Bronchial epithelial cell (primary cell): Measurements from ENCODE around the gene AEBP2. TPM values are rescaled to one million over a fixed set of nuclear protein-coding genes. Genes with fewer than 3 reads are reported as not detected.
"Not testable (repeated sequence)": the region's sequence is repeated elsewhere in the genome, so short reads cannot be mapped to it uniquely, and the experiment has no call there.

Experiments used
- DNase-seq: peaks from one replicate; pipeline ENCODE4 v3.0.0-alpha.2; 2010; ENCODE audit warnings: low read depth
- FAIRE-seq: peaks from 2 replicates; lab custom pipeline; 2011; peaks lifted over from hg19 to GRCh38; lab: Jason Lieb, UNC
- H3K27me3 ChIP-seq: 2 replicates; pipeline ENCODE4 v1.5.1; 2011; ENCODE audit warnings: low read length; ENCODE audit not compliant: control insufficient read depth, insufficient read depth
- H3K36me3 ChIP-seq: 2 replicates; pipeline ENCODE4 v1.5.1; 2011; ENCODE audit warnings: low read length; ENCODE audit not compliant: control insufficient read depth, insufficient read depth
- H3K4me3 ChIP-seq: 2 replicates; pipeline ENCODE4 v1.5.1; 2011; ENCODE audit warnings: mild to moderate bottlenecking, low read depth, low read length, control low read depth
- CTCF ChIP-seq: IDR thresholded peaks from 2 replicates; pipeline ENCODE4 v1.5.1; 2011; ENCODE audit warnings: mild to moderate bottlenecking, moderate library complexity, low read length, control low read depth, inconsistent platforms; ENCODE audit not compliant: insufficient read depth, severe bottlenecking
- total RNA-seq: library from RNA; depleted of rRNA; stranded (reverse); fragments of >200 nt; gene quantifications from 2 replicates; pipeline ENCODE4 v1.2.1, GENCODE V29; 2014

AEBP2 gene
- total RNA-seq, 1 donor from 2014 or later = 12.6 TPM

GRCh38 chr12:19474147-19474546, 34.9 kb downstream of the AEBP2 start:
- FAIRE-seq = no peak

GRCh38 chr12:19475884-19476505, 36.7 kb downstream of the AEBP2 start:
- not testable (repeated sequence) for DNase-seq, H3K36me3 ChIP-seq, FAIRE-seq, H3K27me3 ChIP-seq, H3K4me3 ChIP-seq

More at GRCh38 chr12:19474147-19474546, 34.9 kb downstream of the AEBP2 start:
- Histone ChIP-seq H3K36me3 (peaks cover 1% of the 10 kb centered on the region), H3K4me3 (no peak overlapping the region), H3K27me3 (no peaks in the 10 kb centered on the region)
- no peak for DNase-seq
- TF ChIP-seq CTCF = no peak

- FAIRE-seq = no peak
- TF ChIP-seq CTCF = no peak
Observed at GRCh38 chr12:19477071-19477470, 37.8 kb downstream of the AEBP2 start.

GRCh38 chr12:19480459-19480858, 41.2 kb downstream of the AEBP2 start:
- no peak for DNase-seq
- H3K4me3 ChIP-seq = no peak overlapping the region
- H3K36me3 ChIP-seq = no peaks in the 10 kb centered on the region
- TF ChIP-seq CTCF = no peak
- H3K27me3 ChIP-seq = no peaks in the 10 kb centered on the region
- no peak for FAIRE-seq

More at GRCh38 chr12:19477071-19477470, 37.8 kb downstream of the AEBP2 start:
- Histone ChIP-seq H3K4me3 (no peak overlapping the region), H3K36me3 (no peaks in the 10 kb centered on the region), H3K27me3 (no peaks in the 10 kb centered on the region)
- DNase-seq = no peak

- FAIRE-seq (peak; percentile 75), DNase-seq (peak; percentile 16)
- no peaks in the 10 kb centered on the region for H3K36me3 ChIP-seq
- H3K4me3 ChIP-seq = no peak overlapping the region
- no peaks in the 10 kb centered on the region for H3K27me3 ChIP-seq
- TF ChIP-seq CTCF = no peak
Observed at GRCh38 chr12:19482036-19482435, 42.7 kb downstream of the AEBP2 start.

GRCh38 chr12:19482551-19483109, 43.3 kb downstream of the AEBP2 start:
- TF ChIP-seq CTCF = no peak
- Histone ChIP-seq H3K36me3 (no peaks in the 10 kb centered on the region), H3K27me3 (no peaks in the 10 kb centered on the region), H3K4me3 (no peak overlapping the region)
- FAIRE-seq (no peak), DNase-seq (peak; percentile 44)
